GM19025 (cell line): ENCODE data around the gene ZNF821.
A peak's percentile ranks its signal among the peaks of the same experiment; 100 is the strongest.
"Not testable (repeated sequence)": the region's sequence is repeated elsewhere in the genome, so short reads cannot be mapped to it uniquely, and the experiment has no call there.

Source experiments
- ATAC-seq: cut with Tn5 transposase; IDR thresholded peaks from one replicate; pipeline ENCODE4 v1.9.1; 2021; ENCODE audit warnings: mild to moderate bottlenecking, low read depth, moderate library complexity; ENCODE audit not compliant: unreplicated experiment

The ZNF821 gene

GRCh38 chr16:71826533-71827017, 57.4 kb downstream of the ZNF821 start:
- ATAC-seq: no peak

DNA sequence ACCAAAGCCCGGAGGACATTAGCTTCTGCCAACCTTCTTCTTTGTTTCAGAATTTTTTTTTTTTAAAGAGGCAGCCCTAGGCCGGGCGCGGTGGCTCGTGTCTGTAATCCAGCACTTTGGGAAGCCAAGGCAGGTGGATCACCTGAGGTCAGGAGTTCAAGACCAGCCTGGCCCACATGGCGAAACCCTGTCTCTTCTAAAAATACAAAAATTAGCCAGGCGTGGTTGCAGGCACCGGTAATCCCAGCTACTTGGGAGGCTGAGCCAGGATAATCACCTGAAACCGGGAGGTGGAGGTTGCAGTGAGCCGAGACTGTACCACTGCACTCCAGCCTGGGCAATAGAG, 66.9 kb downstream of the ZNF821 start:
- peak; percentile 5 for ATAC-seq

DNA sequence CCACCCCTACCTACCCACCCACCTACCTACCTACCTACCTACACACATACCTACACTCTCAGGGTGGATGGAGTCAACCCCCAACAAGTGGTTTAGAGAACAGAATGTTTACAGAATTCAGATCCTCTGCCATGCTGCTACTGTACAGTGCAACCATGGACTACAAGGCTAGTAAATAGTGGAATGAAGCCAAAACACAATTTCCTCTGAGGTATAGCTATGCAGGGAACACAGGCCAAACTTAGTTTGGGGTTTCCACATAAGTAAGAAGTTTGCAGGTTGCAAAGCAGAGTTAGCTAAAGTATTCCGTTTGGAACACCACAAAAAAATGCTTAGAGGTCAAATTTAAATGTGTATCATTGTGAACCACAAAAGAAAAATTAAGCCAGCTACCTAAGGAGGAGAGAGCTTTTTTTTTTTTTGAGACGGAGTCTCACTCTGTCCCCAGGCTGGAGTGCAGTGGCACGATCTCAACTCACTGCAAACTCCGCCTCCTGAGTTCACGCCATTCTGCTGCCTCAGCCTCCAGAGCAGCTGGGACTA, 72.7 kb downstream of the ZNF821 start:
- ATAC-seq: no peak

- not testable (repeated sequence) for ATAC-seq
Observed at GRCh38 chr16:71810155-71810530, 73.8 kb downstream of the ZNF821 start.
